Gastroesophageal sphincter (tissue), 3 donors: ENCODE measurements around the gene MOG.

Experiments used
- CTCF ChIP-seq, 4 experiments: fragments of 200-600 bp in 2 of 4; fragments of 450-650 bp in 2 of 4; sonication (generic) in 1 of 4; IDR thresholded peaks; one replicate each; pipeline ENCODE4 v1.5.1; 2017 to 2019; ENCODE audit warnings: antibody characterized with exemption in 4 of 4, mild to moderate bottlenecking in 2 of 4, moderate library complexity in 2 of 4
- EP300 ChIP-seq: sonication (generic); formaldehyde crosslinking; IDR thresholded peaks from one replicate; pipeline ENCODE4 v1.6.1; 2017; ENCODE audit warnings: antibody characterized with exemption, mild to moderate bottlenecking
- POLR2A ChIP-seq, 2 donors: fragments of 450-650 bp; IDR thresholded peaks; one replicate each; pipeline ENCODE4 v1.6.1; 2017; ENCODE audit warnings: antibody characterized with exemption in 2 of 2, mild to moderate bottlenecking in 2 of 2, moderate library complexity in 1 of 2

GRCh38 chr6:29655658-29656057, 1.2 kb upstream of the MOG start:
- TF ChIP-seq CTCF (IDR thresholded peaks at IDR 0.05) (no peak), POLR2A (IDR thresholded peaks at IDR 0.05) (no peak), EP300 (no peak)
